ENCODE measurements around the gene LILRA5.

GRCh38 chr19:54262470-54262869 lies 50.5 kb downstream of the LILRA5 start:
- TF ChIP-seq CTCF (conservative IDR thresholded peaks at IDR 0.05; ENCODE audit: low read depth, low read length) = no peak
- TF ChIP-seq EZH2 (IDR thresholded peaks at IDR 0.05; ENCODE audit: low read length, unreplicated experiment) = no peak
